Memory B cell (primary cell): ENCODE data around the gene ABLIM2.

ENCODE experiments used
- ATAC-seq: fragments of 150-1000 bp; cut with Tn5 transposase; 2 replicates; pipeline ENCODE4 v1.10.0; 2021; ENCODE audit warnings: low read depth, mild to moderate bottlenecking, moderate library complexity
- DNase-seq, 2 donors: peaks; one replicate each; pipeline ENCODE4 v3.0.0; 2022; ENCODE audit warnings: low spot score in 2 of 2
- H3K27ac Mint-ChIP-seq: one replicate; pipeline ENCODE4 v1.8.0; 2022; ENCODE audit warnings: mild to moderate bottlenecking, moderate library complexity, mixed read lengths
- H3K27me3 Mint-ChIP-seq: one replicate; pipeline ENCODE4 v1.8.0; 2022; ENCODE audit warnings: mixed read lengths
- H3K36me3 Mint-ChIP-seq: one replicate; pipeline ENCODE4 v1.8.0; 2022; ENCODE audit warnings: mild to moderate bottlenecking, mixed read lengths
- H3K4me1 Mint-ChIP-seq: one replicate; pipeline ENCODE4 v1.8.0; 2022; ENCODE audit warnings: mixed read lengths
- H3K4me3 Mint-ChIP-seq: one replicate; pipeline ENCODE4 v1.8.0; 2022; ENCODE audit warnings: mild to moderate bottlenecking, moderate library complexity, mixed read lengths
- H3K9me3 Mint-ChIP-seq: one replicate; pipeline ENCODE4 v1.8.0; 2022; ENCODE audit warnings: mixed read lengths

The ABLIM2 gene

GRCh38 chr4:8023696-8024033 is 134.9 kb downstream of the ABLIM2 start:
- Mint-ChIP-seq H3K4me3 (no peak overlapping the region), H3K9me3 (peaks cover 3% of the 10 kb centered on the region)
- ATAC-seq = no peak

DNA sequence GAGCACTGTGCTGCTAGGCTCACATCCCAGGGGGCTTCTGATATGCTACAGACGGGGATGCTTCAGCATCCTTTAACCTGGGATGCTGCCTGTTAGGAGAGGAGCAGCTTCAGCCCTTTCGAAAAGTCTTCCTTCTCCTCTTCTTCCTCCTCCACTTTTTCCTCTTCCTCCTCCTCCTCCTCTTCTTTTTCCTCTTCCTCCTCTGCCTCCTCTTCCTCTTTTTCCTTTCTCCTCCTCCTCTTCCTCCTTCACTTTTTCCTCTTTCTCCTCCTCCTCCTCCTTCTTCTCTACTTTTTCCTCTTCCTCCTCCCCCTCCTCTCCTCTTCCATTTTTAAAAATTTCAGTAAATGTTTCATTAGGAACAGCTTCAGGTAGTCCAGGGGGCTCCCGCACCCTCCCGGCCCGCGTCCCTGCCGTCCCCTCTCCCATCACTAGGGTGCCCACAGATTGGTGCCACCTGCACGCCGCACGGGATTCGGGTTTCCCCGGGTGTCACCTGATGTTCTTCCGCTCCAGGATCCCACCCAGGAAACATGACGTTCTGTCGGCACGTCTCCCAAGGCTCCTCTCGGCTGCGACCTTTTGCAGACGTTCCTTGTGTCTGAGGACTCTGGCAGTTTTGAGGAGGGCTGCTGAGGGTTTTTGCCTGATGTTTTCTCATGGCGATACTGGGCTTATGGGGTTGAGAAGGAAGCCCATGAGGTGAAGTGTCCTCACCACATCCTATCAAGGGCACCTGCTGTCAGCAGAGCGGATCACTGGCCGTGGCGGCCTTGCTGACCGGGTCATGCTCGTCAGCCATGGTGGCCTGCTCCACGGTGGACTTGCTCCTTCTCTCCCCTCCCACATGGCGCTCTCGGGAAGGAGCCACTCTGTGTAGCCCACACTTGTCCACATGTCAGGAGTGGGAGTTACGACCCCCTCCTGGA is 135.6 kb downstream of the ABLIM2 start:
- DNase-seq = no peak
- no peak for ATAC-seq
- Mint-ChIP-seq H3K27ac (no peak overlapping the region), H3K4me3 (no peak overlapping the region), H3K9me3 (no peaks in the 10 kb centered on the region), H3K27me3 (peaks cover 4% of the 10 kb centered on the region), H3K36me3 (no peaks in the 10 kb centered on the region), H3K4me1 (no peaks in the 10 kb centered on the region)

More at GRCh38 chr4:8023696-8024033, 134.9 kb downstream of the ABLIM2 start:
- no peak for DNase-seq
- Mint-ChIP-seq H3K27me3 (peaks cover 8% of the 10 kb centered on the region), H3K4me1 (no peaks in the 10 kb centered on the region), H3K27ac (no peak overlapping the region), H3K36me3 (peaks cover 4% of the 10 kb centered on the region)

DNA sequence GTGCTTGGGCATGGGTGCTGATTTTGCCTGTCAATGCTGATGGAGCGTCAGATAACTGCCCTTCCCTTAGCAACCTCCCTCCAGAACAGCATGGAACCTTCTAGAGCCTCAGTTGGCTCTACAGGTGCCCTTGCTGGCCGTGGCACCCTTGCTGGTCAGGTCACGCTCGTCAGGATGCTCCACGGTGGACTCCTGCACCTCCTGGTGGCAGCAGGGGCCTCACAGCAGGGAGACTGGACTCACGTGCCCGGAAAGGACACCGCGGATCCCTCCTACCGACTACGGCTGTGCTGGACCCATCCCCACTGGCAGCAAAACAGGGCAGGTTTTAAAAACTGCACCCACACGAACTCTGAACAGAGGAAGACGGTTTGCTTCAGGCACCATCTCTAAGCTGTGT is 136.8 kb downstream of the ABLIM2 start:
- Mint-ChIP-seq H3K27me3 (peaks cover 6% of the 10 kb centered on the region), H3K27ac (no peak overlapping the region), H3K4me1 (no peaks in the 10 kb centered on the region), H3K36me3 (no peaks in the 10 kb centered on the region), H3K9me3 (no peaks in the 10 kb centered on the region), H3K4me3 (no peak overlapping the region)
- DNase-seq = no peak
- no peak for ATAC-seq

DNA sequence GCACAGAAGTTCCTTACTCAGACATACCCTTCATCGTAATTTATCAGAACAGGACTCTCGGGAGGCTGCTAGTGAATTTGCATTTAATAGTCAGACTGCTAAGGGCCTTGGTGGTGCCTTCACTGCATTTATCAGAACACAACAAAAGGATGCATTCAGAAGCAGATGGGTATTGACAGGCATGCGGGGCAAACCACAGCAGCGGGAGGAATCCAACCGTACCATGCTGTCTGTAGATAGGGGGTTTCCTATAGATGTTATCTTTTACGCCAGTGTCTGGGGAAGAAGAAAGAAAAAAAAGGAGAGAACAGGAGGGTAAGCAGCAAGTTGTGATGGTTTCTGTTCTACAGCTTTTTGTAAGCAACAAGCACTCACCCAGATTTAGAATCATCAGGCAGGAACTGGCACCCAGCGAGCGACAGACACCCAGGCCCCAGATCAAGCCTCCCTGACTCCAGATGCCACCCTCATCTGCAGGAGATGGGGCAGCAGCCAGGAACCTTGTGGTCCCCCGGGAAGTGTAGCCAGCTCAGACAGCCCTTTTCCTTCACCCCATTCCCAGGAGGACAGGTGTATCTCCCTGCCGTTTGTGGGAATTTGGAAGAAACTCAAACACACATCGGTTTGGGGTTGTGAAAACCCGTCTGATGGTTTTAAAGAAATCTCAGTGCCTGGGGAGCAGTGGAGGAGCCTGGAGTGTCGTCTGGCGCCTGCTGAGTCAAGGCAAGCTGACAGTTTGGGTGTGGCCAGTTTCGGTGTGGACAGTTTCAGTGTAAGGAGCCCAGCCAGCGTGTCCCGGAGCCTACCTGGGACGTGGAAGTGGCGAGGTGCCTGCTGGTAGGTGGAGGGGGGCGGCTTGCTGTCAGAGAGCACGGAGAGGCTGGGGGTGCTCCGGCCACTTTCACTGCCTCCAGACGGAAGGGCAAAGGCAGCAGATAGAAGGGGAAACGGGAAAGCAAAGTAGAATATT is 138.9 kb downstream of the ABLIM2 start:
- Mint-ChIP-seq H3K9me3 (no peaks in the 10 kb centered on the region), H3K4me3 (no peak overlapping the region), H3K27me3 (peaks cover 4% of the 10 kb centered on the region), H3K27ac (no peak overlapping the region), H3K4me1 (no peaks in the 10 kb centered on the region), H3K36me3 (no peaks in the 10 kb centered on the region)
- no peak for DNase-seq
- no peak for ATAC-seq

GRCh38 chr4:8016527-8016926 is 142.1 kb downstream of the ABLIM2 start:
- ATAC-seq = no peak
- peaks cover 6% of the 10 kb centered on the region for H3K27me3 Mint-ChIP-seq
- DNase-seq = no peak
- no peaks in the 10 kb centered on the region for H3K4me1 Mint-ChIP-seq
- peaks cover 6% of the 10 kb centered on the region for H3K9me3 Mint-ChIP-seq
- H3K36me3 Mint-ChIP-seq = peaks cover 1% of the 10 kb centered on the region
- no peak overlapping the region for H3K4me3 Mint-ChIP-seq
- H3K27ac Mint-ChIP-seq = no peak overlapping the region

DNA sequence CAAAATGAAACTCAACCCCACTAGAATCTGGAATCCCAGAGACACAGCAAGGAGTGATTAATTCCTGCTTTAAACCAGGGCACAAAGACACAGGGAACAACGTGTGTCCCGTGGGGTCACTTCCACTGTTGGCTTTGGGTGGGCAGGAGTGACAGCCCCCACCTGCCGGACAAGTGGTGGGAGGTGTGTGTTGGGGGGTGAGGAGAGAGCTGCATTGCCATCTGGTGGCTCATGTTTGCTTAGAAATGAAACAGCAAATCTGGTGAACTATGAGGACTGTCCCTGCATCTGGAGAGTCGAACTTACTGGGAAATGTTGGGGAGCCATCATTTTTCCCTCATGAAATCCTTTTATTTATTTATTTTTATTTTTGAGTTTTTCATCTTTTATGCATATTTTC is 143.1 kb downstream of the ABLIM2 start:
- no peaks in the 10 kb centered on the region for H3K4me1 Mint-ChIP-seq
- no peak for ATAC-seq
- peaks cover 6% of the 10 kb centered on the region for H3K27me3 Mint-ChIP-seq
- peaks cover 6% of the 10 kb centered on the region for H3K9me3 Mint-ChIP-seq
- H3K27ac Mint-ChIP-seq = no peak overlapping the region
- H3K4me3 Mint-ChIP-seq = no peak overlapping the region
- no peak for DNase-seq
- peaks cover 1% of the 10 kb centered on the region for H3K36me3 Mint-ChIP-seq

GRCh38 chr4:8013976-8014726 is 144.5 kb downstream of the ABLIM2 start:
- Mint-ChIP-seq H3K4me3 (no peak overlapping the region), H3K27ac (no peak overlapping the region), H3K4me1 (no peaks in the 10 kb centered on the region), H3K27me3 (peaks cover 6% of the 10 kb centered on the region), H3K36me3 (peaks cover 1% of the 10 kb centered on the region), H3K9me3 (peaks cover 6% of the 10 kb centered on the region)
- DNase-seq = no peak
- ATAC-seq = no peak

DNA sequence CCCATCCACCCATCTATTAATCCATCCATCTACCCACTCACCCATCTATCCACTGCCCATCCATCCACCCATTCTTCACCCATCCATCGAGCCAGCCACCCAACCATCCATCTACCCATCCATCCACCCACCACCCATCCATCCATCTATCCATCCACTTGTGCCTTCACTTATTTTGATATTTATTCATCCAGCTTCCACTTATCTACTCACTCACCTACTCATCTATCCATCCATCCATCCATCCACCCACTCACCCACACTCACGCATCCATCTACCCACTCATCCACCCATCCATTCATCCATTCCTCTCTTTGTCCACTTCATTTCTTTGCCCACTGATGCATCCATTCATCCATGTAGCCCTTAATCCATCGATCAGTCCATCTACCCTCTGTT is 146.1 kb downstream of the ABLIM2 start:
- Mint-ChIP-seq H3K27ac (no peak overlapping the region), H3K4me1 (no peaks in the 10 kb centered on the region), H3K9me3 (peaks cover 6% of the 10 kb centered on the region), H3K27me3 (peaks cover 4% of the 10 kb centered on the region), H3K4me3 (no peak overlapping the region), H3K36me3 (peaks cover 1% of the 10 kb centered on the region)
- ATAC-seq (no peak), DNase-seq (no peak)

GRCh38 chr4:8010618-8011017 is 148.0 kb downstream of the ABLIM2 start:
- H3K36me3 Mint-ChIP-seq = peaks cover 2% of the 10 kb centered on the region
- H3K27ac Mint-ChIP-seq = no peak overlapping the region
- H3K4me3 Mint-ChIP-seq = no peak overlapping the region
- ATAC-seq (no peak), DNase-seq (no peak)
- H3K27me3 Mint-ChIP-seq = peaks cover 4% of the 10 kb centered on the region
- peaks cover 6% of the 10 kb centered on the region for H3K9me3 Mint-ChIP-seq
- no peaks in the 10 kb centered on the region for H3K4me1 Mint-ChIP-seq

GRCh38 chr4:8009710-8010511 is 148.7 kb downstream of the ABLIM2 start:
- no peaks in the 10 kb centered on the region for H3K4me1 Mint-ChIP-seq
- H3K9me3 Mint-ChIP-seq = peaks cover 6% of the 10 kb centered on the region
- H3K4me3 Mint-ChIP-seq = no peak overlapping the region
- H3K27me3 Mint-ChIP-seq = peaks cover 4% of the 10 kb centered on the region
- H3K27ac Mint-ChIP-seq = no peak overlapping the region
- DNase-seq (no peak), ATAC-seq (no peak)
- peaks cover 6% of the 10 kb centered on the region for H3K36me3 Mint-ChIP-seq

- Mint-ChIP-seq H3K27ac (no peak overlapping the region), H3K9me3 (peaks cover 6% of the 10 kb centered on the region), H3K27me3 (peaks cover 4% of the 10 kb centered on the region), H3K4me3 (no peak overlapping the region), H3K4me1 (no peaks in the 10 kb centered on the region), H3K36me3 (peaks cover 8% of the 10 kb centered on the region)
- ATAC-seq (no peak), DNase-seq (no peak)
Observed at GRCh38 chr4:8009097-8009496, 149.5 kb downstream of the ABLIM2 start.

DNA sequence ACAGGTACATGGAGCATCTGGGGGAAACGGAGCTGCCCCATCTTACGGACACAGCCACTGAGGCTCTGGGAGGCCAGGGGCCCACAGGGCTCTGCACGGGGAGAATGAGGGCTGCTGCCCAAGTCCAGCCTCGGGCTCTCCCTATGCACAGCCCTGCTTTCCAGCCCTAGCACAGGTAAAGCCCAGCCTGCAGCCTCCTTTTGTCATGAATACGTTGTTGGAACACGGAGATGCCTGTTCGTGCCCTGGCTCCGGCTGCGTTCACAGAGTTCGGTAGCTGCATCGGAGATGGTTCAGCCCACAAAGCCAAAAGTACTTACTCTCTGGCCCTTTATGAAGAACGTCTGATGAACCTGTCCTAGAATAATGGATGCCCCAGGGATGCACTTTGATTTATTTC is 150.2 kb downstream of the ABLIM2 start:
- DNase-seq = no peak
- no peak overlapping the region for H3K27ac Mint-ChIP-seq
- no peak for ATAC-seq

GRCh38 chr4:8007581-8007980 is 151.0 kb downstream of the ABLIM2 start:
- Mint-ChIP-seq H3K4me3 (no peak overlapping the region), H3K4me1 (no peaks in the 10 kb centered on the region), H3K27ac (no peak overlapping the region), H3K27me3 (peaks cover 6% of the 10 kb centered on the region), H3K36me3 (peaks cover 8% of the 10 kb centered on the region), H3K9me3 (peaks cover 4% of the 10 kb centered on the region)
- ATAC-seq (no peak), DNase-seq (no peak)

More for the DNA sequence above, 150.2 kb downstream of the ABLIM2 start:
- Mint-ChIP-seq H3K4me1 (no peaks in the 10 kb centered on the region), H3K4me3 (no peak overlapping the region), H3K27me3 (peaks cover 4% of the 10 kb centered on the region), H3K9me3 (peaks cover 6% of the 10 kb centered on the region), H3K36me3 (peaks cover 8% of the 10 kb centered on the region)
